Astrocyte of the cerebellum (primary cell): ENCODE data around the gene SRPX.

Experiments used
- DNase-seq: peaks from one replicate; pipeline ENCODE4 v3.0.0-alpha.2; 2011; ENCODE audit warnings: low read depth
- H3K4me3 ChIP-seq: 2 replicates; pipeline ENCODE4 v1.5.1; 2011; ENCODE audit warnings: mild to moderate bottlenecking, low read depth, low read length, moderate library complexity
- in situ Hi-C: cut with HindIII; loops from 2 replicates; pipeline ENCODE4 v1.10.0; 2017; ENCODE audit warnings: low sequenced_read_pairs
- TF ChIP-seq, protein P1 (sequence below): IDR thresholded peaks from 2 replicates; pipeline ENCODE4 v1.5.1; 2012; ENCODE audit warnings: low read length, low read depth, moderate library complexity, mild to moderate bottlenecking; ENCODE audit errors: missing control alignments

The SRPX gene

GRCh38 chrX:38166478-38167083 lies 54.1 kb downstream of the SRPX start:
- in situ Hi-C loops: no loop called here
- no peak overlapping the region for H3K4me3 ChIP-seq
- TF ChIP-seq, protein P1, sequence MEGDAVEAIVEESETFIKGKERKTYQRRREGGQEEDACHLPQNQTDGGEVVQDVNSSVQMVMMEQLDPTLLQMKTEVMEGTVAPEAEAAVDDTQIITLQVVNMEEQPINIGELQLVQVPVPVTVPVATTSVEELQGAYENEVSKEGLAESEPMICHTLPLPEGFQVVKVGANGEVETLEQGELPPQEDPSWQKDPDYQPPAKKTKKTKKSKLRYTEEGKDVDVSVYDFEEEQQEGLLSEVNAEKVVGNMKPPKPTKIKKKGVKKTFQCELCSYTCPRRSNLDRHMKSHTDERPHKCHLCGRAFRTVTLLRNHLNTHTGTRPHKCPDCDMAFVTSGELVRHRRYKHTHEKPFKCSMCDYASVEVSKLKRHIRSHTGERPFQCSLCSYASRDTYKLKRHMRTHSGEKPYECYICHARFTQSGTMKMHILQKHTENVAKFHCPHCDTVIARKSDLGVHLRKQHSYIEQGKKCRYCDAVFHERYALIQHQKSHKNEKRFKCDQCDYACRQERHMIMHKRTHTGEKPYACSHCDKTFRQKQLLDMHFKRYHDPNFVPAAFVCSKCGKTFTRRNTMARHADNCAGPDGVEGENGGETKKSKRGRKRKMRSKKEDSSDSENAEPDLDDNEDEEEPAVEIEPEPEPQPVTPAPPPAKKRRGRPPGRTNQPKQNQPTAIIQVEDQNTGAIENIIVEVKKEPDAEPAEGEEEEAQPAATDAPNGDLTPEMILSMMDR: no peak
- no peak for DNase-seq

GRCh38 chrX:38165023-38165422 lies 55.6 kb downstream of the SRPX start:
- in situ Hi-C loops: no loop called here
- no peak overlapping the region for H3K4me3 ChIP-seq
- DNase-seq: no peak
- TF ChIP-seq, protein P1: no peak

- DNase-seq: no peak
- in situ Hi-C loops: no loop called here
- TF ChIP-seq, protein P1: no peak
These were observed 57.5 kb downstream of the SRPX start for GRCh38 chrX:38163193-38163592.

DNA sequence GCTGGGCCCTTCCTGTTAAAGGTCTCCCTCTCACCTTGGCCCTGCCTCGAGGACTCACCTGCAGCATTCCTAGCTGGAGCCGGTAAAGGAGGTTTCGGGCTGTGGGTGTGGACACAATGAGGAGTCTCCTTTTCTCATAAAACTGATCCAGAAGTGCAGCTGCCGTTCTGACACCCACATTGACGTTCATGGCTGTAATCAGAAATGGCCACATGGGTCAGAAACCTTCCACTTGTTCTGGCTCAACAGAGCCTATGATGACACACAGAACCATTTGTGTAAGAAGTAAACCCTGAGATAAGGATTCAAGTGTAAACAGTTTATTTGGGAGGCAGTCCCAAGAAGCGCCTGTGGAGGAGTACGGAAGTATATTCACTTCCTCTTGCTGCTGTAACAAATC lies 63.8 kb downstream of the SRPX start:
- TF ChIP-seq, protein P1: no peak
- no peak for DNase-seq
- in situ Hi-C loops: no loop called here
- no peak overlapping the region for H3K4me3 ChIP-seq

More at GRCh38 chrX:38163193-38163592, 57.5 kb downstream of the SRPX start:
- H3K4me3 ChIP-seq: no peak overlapping the region

GRCh38 chrX:38154818-38155217 lies 65.9 kb downstream of the SRPX start:
- no peak for DNase-seq
- in situ Hi-C loops: no loop called here
- no peak overlapping the region for H3K4me3 ChIP-seq
- TF ChIP-seq, protein P1: no peak

DNA sequence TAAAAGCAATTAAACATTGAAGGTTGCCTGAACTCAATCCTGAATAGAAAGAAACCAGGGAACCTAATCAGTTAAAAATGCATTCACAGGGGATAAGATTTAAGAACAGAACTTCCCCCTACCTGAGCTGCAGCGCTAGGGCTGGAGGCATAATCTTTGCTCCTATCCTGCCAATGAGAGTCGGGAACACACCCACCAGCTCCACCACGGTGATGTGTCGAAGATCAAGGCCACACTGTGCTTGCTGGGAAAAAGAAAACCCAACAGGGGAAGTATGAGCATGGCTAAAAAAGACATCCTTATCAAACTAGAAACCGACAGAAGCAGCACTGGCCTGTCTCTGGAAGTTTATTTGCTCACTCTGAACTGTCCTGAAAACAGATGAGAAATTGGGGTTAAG lies 66.3 kb downstream of the SRPX start:
- in situ Hi-C loops: no loop called here

More for the DNA sequence above, 66.3 kb downstream of the SRPX start:
- no peak for DNase-seq
- H3K4me3 ChIP-seq: no peak overlapping the region
- TF ChIP-seq, protein P1: no peak
